ENCODE results near the gene CD6. TPM values are rescaled to one million over a fixed set of nuclear protein-coding genes. Genes with fewer than 3 reads are reported as not detected.

Gene CD6
- total and polyA plus RNA-seq, 2 donors from 2014 or later: 0.24 to 6.7 TPM

DNA sequence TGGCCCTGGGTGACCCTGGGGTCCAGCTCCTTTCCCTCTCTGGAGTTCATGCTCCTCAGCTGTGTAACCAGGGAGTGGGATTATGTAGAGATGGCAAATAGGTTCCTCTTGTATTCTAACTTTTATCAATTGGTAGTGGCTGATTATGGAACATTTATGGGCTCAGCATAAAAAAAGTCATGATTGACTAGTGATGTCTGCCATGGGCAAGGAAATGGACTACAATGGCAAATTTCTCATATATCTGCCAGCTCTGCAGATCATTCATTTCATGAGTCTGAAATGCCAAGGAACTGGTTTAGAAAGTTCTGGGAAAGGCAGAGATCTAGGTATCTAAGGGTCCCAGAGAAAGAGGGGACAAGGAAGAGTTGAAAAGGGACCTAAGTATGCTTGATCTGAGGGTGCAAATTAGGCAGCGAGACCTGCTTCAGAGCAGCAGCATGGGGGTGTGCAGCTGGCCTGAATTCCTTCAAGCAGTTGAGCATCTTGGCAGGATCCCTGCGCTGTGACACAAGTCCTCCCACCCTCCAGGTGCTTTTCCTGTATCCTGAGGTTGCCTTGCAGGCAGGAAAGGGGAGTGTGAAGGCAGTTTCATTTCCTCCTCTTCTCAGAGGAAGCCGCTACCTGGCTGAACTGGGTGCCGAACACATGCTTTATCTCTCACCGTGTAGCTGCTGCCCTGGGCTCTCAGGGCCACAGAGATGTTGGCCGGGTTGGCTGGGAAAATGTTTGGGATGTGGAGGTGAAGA, 29.9 kb upstream of the CD6 start:
- intact Hi-C loops (cut with DNase I): no loop called here
- H3K4me3 ChIP-seq (ENCODE audit: low read length in 3 of 3): no peak overlapping the region
- H3K9ac ChIP-seq (ENCODE audit: low read length in 3 of 3): no peak overlapping the region
- H3K27me3 ChIP-seq (ENCODE audit: control insufficient read depth, insufficient read depth, low read length): no peaks in the 10 kb centered on the region
- no peak overlapping the region for H3K27ac ChIP-seq (ENCODE audit: low read depth in 2 of 2, low read length in 2 of 2)
- TF ChIP-seq, protein P1, sequence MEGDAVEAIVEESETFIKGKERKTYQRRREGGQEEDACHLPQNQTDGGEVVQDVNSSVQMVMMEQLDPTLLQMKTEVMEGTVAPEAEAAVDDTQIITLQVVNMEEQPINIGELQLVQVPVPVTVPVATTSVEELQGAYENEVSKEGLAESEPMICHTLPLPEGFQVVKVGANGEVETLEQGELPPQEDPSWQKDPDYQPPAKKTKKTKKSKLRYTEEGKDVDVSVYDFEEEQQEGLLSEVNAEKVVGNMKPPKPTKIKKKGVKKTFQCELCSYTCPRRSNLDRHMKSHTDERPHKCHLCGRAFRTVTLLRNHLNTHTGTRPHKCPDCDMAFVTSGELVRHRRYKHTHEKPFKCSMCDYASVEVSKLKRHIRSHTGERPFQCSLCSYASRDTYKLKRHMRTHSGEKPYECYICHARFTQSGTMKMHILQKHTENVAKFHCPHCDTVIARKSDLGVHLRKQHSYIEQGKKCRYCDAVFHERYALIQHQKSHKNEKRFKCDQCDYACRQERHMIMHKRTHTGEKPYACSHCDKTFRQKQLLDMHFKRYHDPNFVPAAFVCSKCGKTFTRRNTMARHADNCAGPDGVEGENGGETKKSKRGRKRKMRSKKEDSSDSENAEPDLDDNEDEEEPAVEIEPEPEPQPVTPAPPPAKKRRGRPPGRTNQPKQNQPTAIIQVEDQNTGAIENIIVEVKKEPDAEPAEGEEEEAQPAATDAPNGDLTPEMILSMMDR (IDR thresholded peaks at IDR 0.05; ENCODE audit: borderline replicate concordance, extremely low read depth, insufficient read depth): no peak
- no peak for FAIRE-seq
- no peaks in the 10 kb centered on the region for H3K36me3 ChIP-seq (ENCODE audit: control insufficient read depth in 2 of 3, insufficient read depth in 3 of 3, low read length in 3 of 3)
- no peak for DNase-seq
- no peaks in the 10 kb centered on the region for H3K9me3 ChIP-seq (ENCODE audit: control insufficient read depth in 2 of 3, insufficient read depth in 1 of 3, low read length in 3 of 3)
- H3K4me1 ChIP-seq (ENCODE audit: control insufficient read depth in 2 of 3, insufficient read depth in 2 of 3, low read depth in 1 of 3, low read length in 3 of 3): no peaks in the 10 kb centered on the region

DNA sequence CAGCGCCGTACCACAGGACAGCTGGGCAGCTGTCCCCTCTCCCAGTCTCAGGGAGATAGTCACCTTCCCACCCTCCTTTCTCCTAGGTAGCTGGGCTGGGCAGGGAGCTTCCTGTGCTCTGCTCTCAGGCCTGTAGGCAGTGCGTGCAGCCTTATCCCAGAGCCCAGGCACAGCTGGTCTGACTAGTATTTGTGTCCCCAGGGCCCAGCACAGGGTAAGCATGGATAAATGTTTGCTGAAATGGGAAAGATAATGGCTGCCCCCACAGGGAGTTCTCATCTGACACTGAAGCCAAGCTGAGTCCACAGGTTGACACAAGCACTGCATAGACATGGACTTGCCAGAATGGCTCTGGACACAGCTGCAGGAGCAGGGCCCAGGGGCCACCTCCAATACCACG, 29.3 kb upstream of the CD6 start:
- no peaks in the 10 kb centered on the region for H3K9me3 ChIP-seq (ENCODE audit: control insufficient read depth in 2 of 3, insufficient read depth in 1 of 3, low read length in 3 of 3)
- TF ChIP-seq, protein P1 (IDR thresholded peaks at IDR 0.05; ENCODE audit: borderline replicate concordance, extremely low read depth, insufficient read depth): no peak
- intact Hi-C loops (cut with DNase I): no loop called here
- H3K4me3 ChIP-seq (ENCODE audit: low read length in 3 of 3): no peak overlapping the region
- H3K9ac ChIP-seq (ENCODE audit: low read length in 3 of 3): no peak overlapping the region
- FAIRE-seq (no peak), DNase-seq (no peak)
- no peaks in the 10 kb centered on the region for H3K27me3 ChIP-seq (ENCODE audit: control insufficient read depth, insufficient read depth, low read length)
- H3K27ac ChIP-seq (ENCODE audit: low read depth in 2 of 2, low read length in 2 of 2): no peak overlapping the region
- no peaks in the 10 kb centered on the region for H3K4me1 ChIP-seq (ENCODE audit: control insufficient read depth in 2 of 3, insufficient read depth in 2 of 3, low read depth in 1 of 3, low read length in 3 of 3)
- H3K36me3 ChIP-seq (ENCODE audit: control insufficient read depth in 2 of 3, insufficient read depth in 3 of 3, low read length in 3 of 3): no peaks in the 10 kb centered on the region

DNA sequence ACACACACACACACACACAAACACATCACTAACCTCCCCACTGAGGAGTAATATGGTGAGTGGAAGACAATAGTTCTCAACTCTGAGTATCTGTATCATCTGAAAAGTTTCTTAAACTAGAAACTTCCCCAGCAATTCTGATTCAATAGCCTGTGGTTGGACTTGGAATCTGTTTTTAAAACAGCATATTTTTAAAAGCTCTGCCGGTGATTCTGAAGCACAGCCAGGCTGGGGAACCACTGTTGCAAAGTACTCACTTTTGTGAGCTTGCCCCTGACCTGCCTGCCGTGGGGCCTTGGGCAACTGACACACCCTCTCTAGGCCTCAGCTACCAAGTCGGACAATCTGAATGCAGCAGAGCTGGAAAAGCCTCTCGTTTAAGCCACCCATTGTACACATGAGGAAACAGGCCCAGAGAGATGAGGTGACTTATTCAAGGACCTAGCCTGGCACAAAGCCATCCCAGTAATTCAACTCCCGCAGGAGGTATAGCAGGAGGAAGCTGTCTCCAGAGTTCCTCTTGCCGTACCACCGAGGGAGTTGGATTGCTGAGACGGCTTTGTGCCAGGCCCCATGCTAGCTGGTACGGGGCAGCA, 28.4 kb upstream of the CD6 start:
- FAIRE-seq (no peak), DNase-seq (peak in 1 of 5 donors; percentile 39)
- no peak overlapping the region for H3K4me3 ChIP-seq (ENCODE audit: low read length in 3 of 3)
- H3K4me1 ChIP-seq (ENCODE audit: control insufficient read depth in 2 of 3, insufficient read depth in 2 of 3, low read depth in 1 of 3, low read length in 3 of 3): no peaks in the 10 kb centered on the region
- TF ChIP-seq, protein P1 (IDR thresholded peaks at IDR 0.05; ENCODE audit: borderline replicate concordance, extremely low read depth, insufficient read depth): no peak
- H3K36me3 ChIP-seq (ENCODE audit: control insufficient read depth in 2 of 3, insufficient read depth in 3 of 3, low read length in 3 of 3): no peaks in the 10 kb centered on the region
- H3K27ac ChIP-seq (ENCODE audit: low read depth in 2 of 2, low read length in 2 of 2): no peak overlapping the region
- H3K27me3 ChIP-seq (ENCODE audit: control insufficient read depth, insufficient read depth, low read length): no peaks in the 10 kb centered on the region
- intact Hi-C loops (cut with DNase I): no loop called here
- no peaks in the 10 kb centered on the region for H3K9me3 ChIP-seq (ENCODE audit: control insufficient read depth in 2 of 3, insufficient read depth in 1 of 3, low read length in 3 of 3)
- no peak overlapping the region for H3K9ac ChIP-seq (ENCODE audit: low read length in 3 of 3)
